Epithelial cell of esophagus (primary cell): ENCODE results near the gene PHF3.

Experiments used
- DNase-seq: peaks from one replicate; pipeline ENCODE4 v3.0.0; 2010; ENCODE audit warnings: low read depth
- H3K4me3 ChIP-seq: 2 replicates; pipeline ENCODE4 v1.5.1; 2011; ENCODE audit warnings: mild to moderate bottlenecking, low read length, control low read depth
- TF ChIP-seq, protein P1 (sequence below): IDR thresholded peaks from 2 replicates; pipeline ENCODE4 v1.5.1; 2011; ENCODE audit warnings: low read depth, mild to moderate bottlenecking, low read length, control low read depth, inconsistent platforms; ENCODE audit not compliant: insufficient read depth; ENCODE audit errors: missing control alignments

The PHF3 gene

GRCh38 chr6:63759605-63760105, 124.1 kb downstream of the PHF3 start:
- TF ChIP-seq, protein P1, sequence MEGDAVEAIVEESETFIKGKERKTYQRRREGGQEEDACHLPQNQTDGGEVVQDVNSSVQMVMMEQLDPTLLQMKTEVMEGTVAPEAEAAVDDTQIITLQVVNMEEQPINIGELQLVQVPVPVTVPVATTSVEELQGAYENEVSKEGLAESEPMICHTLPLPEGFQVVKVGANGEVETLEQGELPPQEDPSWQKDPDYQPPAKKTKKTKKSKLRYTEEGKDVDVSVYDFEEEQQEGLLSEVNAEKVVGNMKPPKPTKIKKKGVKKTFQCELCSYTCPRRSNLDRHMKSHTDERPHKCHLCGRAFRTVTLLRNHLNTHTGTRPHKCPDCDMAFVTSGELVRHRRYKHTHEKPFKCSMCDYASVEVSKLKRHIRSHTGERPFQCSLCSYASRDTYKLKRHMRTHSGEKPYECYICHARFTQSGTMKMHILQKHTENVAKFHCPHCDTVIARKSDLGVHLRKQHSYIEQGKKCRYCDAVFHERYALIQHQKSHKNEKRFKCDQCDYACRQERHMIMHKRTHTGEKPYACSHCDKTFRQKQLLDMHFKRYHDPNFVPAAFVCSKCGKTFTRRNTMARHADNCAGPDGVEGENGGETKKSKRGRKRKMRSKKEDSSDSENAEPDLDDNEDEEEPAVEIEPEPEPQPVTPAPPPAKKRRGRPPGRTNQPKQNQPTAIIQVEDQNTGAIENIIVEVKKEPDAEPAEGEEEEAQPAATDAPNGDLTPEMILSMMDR: no peak
- DNase-seq: no peak
- no peak overlapping the region for H3K4me3 ChIP-seq

DNA sequence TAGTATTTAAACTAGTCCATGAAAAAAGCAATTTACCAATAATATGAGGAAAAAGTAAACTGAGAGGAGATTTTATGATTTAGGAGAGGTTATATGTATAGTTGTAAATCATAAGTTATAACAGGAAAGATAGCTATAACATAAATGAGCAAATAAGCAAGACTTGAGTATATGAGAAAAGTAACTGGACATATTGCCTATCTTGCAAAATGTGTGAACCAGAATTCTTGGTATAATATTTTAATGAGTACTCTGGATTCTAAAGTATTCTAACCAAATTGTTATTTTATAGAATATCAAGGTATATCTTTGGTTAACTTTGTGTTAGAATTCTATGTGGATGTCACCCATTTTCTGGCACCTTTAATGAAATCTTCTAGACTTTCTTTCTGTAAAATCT, 124.6 kb downstream of the PHF3 start:
- DNase-seq: no peak
- H3K4me3 ChIP-seq: no peak overlapping the region
- TF ChIP-seq, protein P1: no peak

DNA sequence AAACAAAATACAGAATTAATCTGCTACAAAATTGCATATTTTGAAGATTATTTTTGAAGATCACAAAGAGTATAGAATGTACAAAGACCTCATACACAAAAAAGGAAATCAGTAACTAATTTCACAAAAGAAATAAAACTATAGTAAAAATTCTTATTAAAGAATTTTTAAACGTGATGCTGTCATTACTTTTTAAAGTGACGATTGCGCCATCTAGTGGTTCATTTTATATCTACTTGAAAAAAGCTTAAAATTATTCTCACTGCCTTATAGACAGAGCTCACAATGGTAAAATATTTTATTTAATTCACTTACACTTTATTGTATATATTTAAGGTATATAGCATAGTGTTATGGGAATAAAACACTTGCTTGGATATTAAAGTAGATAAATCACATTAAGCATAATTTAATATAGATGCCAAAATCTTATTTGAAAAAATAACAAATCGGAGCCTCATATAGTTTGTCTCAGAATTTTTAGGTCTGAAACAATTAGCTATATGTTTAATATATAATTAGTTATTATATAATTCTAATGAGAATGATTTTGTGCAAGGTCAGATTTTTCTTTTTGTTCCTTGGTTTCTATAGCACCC, 128.8 kb downstream of the PHF3 start:
- H3K4me3 ChIP-seq: no peak overlapping the region
- DNase-seq: peak; percentile 59

More for the DNA sequence above, 128.8 kb downstream of the PHF3 start:
- TF ChIP-seq, protein P1: peak; percentile 19
